Neural cell (in vitro differentiated cells): ENCODE measurements around the gene UBE2V1. TPM values are rescaled to one million over a fixed set of nuclear protein-coding genes. Genes with fewer than 3 reads are reported as not detected.
"Not testable (repeated sequence)": the region's sequence is repeated elsewhere in the genome, so short reads cannot be mapped to it uniquely, and the experiment has no call there.

Source experiments
- H2AFZ ChIP-seq: fragments of 200-600, 300-800 bp; sonication (generic), shearing (Covaris generic); 2 replicates; pipeline ENCODE4 v1.6.0; 2014; ENCODE audit warnings: low read depth, mild to moderate bottlenecking, antibody characterized with exemption, low read length, moderate library complexity
- H3F3A ChIP-seq: fragments of 200-600 bp; shearing (Covaris generic); 2 replicates; pipeline ENCODE4 v1.6.1; 2016; ENCODE audit warnings: mild to moderate bottlenecking, moderate library complexity, mixed read lengths, antibody characterized with exemption, low read length; ENCODE audit not compliant: insufficient read depth, poor library complexity, severe bottlenecking
- H3K27ac ChIP-seq: fragments of 200-600, 300-800 bp; sonication (generic), shearing (Covaris generic); 2 replicates; pipeline ENCODE4 v1.5.1; 2014; ENCODE audit warnings: mild to moderate bottlenecking, low read length, moderate library complexity
- H3K27me3 ChIP-seq: fragments of 300-800, 200-600 bp; sonication (generic), shearing (Covaris generic); 2 replicates; pipeline ENCODE4 v1.6.0; 2014; ENCODE audit warnings: mild to moderate bottlenecking, low read depth, low read length, moderate library complexity; ENCODE audit not compliant: insufficient read depth
- H3K36me3 ChIP-seq: fragments of 300-800, 200-600 bp; sonication (generic), shearing (Covaris generic); 2 replicates; pipeline ENCODE4 v1.5.1; 2014; ENCODE audit warnings: mild to moderate bottlenecking, antibody characterized with exemption, low read length, moderate library complexity; ENCODE audit not compliant: insufficient read depth
- H3K4me2 ChIP-seq: fragments of 300-800, 200-600 bp; sonication (generic), shearing (Covaris generic); 2 replicates; pipeline ENCODE4 v1.6.0; 2014; ENCODE audit warnings: mild to moderate bottlenecking, low read length
- H3K4me3 ChIP-seq: fragments of 300-800, 200-600 bp; sonication (generic), shearing (Covaris generic); 2 replicates; pipeline ENCODE4 v1.5.1; 2014; ENCODE audit warnings: mild to moderate bottlenecking, low read length, moderate library complexity
- H3K79me2 ChIP-seq: fragments of 200-600 bp; shearing (Covaris generic); replicated peaks from 2 replicates; pipeline ENCODE4 v1.6.0; 2014; ENCODE audit warnings: mild to moderate bottlenecking, low read length, moderate library complexity; ENCODE audit not compliant: insufficient read depth
- H3K9ac ChIP-seq: fragments of 300-800, 200-600 bp; sonication (generic), shearing (Covaris generic); 2 replicates; pipeline ENCODE4 v1.6.1; 2016; ENCODE audit warnings: mild to moderate bottlenecking, low read length, mixed read lengths
- H3K9me2 ChIP-seq: fragments of 200-600 bp; shearing (Covaris generic); 2 replicates; pipeline ENCODE4 v1.6.1; 2016; ENCODE audit warnings: mild to moderate bottlenecking, low read length, mixed read lengths; ENCODE audit not compliant: insufficient read depth
- H3K9me3 ChIP-seq: fragments of 200-600, 300-800 bp; sonication (generic), shearing (Covaris generic); 2 replicates; pipeline ENCODE4 v1.6.1; 2016; ENCODE audit warnings: mild to moderate bottlenecking, mixed run types, low read length, moderate library complexity, mixed read lengths
- H4K20me1 ChIP-seq: fragments of 200-600 bp; shearing (Covaris generic); 2 replicates; pipeline ENCODE4 v1.6.1; 2016; ENCODE audit warnings: mild to moderate bottlenecking, mixed run types; ENCODE audit not compliant: insufficient read depth
- CTCF ChIP-seq: fragments of 450-650 bp; IDR thresholded peaks from 2 replicates; pipeline ENCODE4 v1.5.1; 2014; ENCODE audit warnings: antibody characterized with exemption, mild to moderate bottlenecking, moderate library complexity; ENCODE audit not compliant: poor library complexity, severe bottlenecking
- EP300 ChIP-seq: fragments of 450-650 bp; conservative IDR thresholded peaks from 2 replicates; pipeline ENCODE4 v1.6.1; 2014; ENCODE audit warnings: antibody characterized with exemption, mild to moderate bottlenecking, moderate library complexity; ENCODE audit not compliant: poor library complexity, severe bottlenecking
- EZH2 ChIP-seq: fragments of 200-600, 300-800 bp; shearing (Covaris generic), sonication (generic); IDR thresholded peaks from 2 replicates; pipeline ENCODE4 v1.6.1; 2014; ENCODE audit warnings: antibody characterized with exemption, low read length, borderline replicate concordance, mild to moderate bottlenecking; ENCODE audit not compliant: insufficient read depth, poor library complexity, severe bottlenecking
- MXI1 ChIP-seq: fragments of 450-650 bp; conservative IDR thresholded peaks from 2 replicates; pipeline ENCODE4 v1.6.1; 2014; ENCODE audit warnings: antibody characterized with exemption, mild to moderate bottlenecking; ENCODE audit not compliant: poor library complexity, severe bottlenecking
- POLR2AphosphoS5 ChIP-seq: IDR thresholded peaks from 2 replicates; pipeline ENCODE4 v1.6.1; 2012
- RAD21 ChIP-seq: fragments of 450-650 bp; conservative IDR thresholded peaks from 2 replicates; pipeline ENCODE4 v1.6.1; 2014; ENCODE audit warnings: antibody characterized with exemption, mild to moderate bottlenecking, moderate library complexity
- REST ChIP-seq: IDR thresholded peaks from 2 replicates; pipeline ENCODE4 v1.6.1; 2012; ENCODE audit warnings: borderline replicate concordance
- SMC3 ChIP-seq: fragments of 450-650 bp; conservative IDR thresholded peaks from 2 replicates; pipeline ENCODE4 v1.6.1; 2014; ENCODE audit warnings: antibody characterized with exemption, mild to moderate bottlenecking, moderate library complexity; ENCODE audit not compliant: poor library complexity
- TAF1 ChIP-seq: IDR thresholded peaks from 2 replicates; pipeline ENCODE4 v1.6.1; 2012; ENCODE audit warnings: low read depth
- polyA plus RNA-seq: library from polyadenylated mRNA; depleted of rRNA; stranded (reverse); fragments of >200 nt; gene quantifications from 2 replicates; pipeline ENCODE4 v1.2.3, GENCODE V29; 2014

UBE2V1 gene
- polyA plus RNA-seq, 1 donor from 2014 or later: 34.4 TPM

- Histone ChIP-seq H3K9me2 (no peaks in the 10 kb centered on the region), H3K4me3 (no peak overlapping the region), H3K27me3 (no peaks in the 10 kb centered on the region), H3K4me2 (no peak overlapping the region), H4K20me1 (no peaks in the 10 kb centered on the region), H3K27ac (no peak overlapping the region), H3K9me3 (no peaks in the 10 kb centered on the region), H3F3A (no peaks in the 10 kb centered on the region), H3K36me3 (no peaks in the 10 kb centered on the region), H3K9ac (no peak overlapping the region), H2AFZ (no peak overlapping the region), H3K79me2 (no peaks in the 10 kb centered on the region)
- TF ChIP-seq EP300 (no peak), TAF1 (no peak), SMC3 (no peak), EZH2 (no peak), POLR2AphosphoS5 (no peak)
Observed at GRCh38 chr20:50065325-50065615, 47.7 kb downstream of the UBE2V1 start.

- H3K27ac ChIP-seq, H3K4me3 ChIP-seq, H3K9me2 ChIP-seq, H3K9ac ChIP-seq, H3K27me3 ChIP-seq, H3F3A ChIP-seq, H3K36me3 ChIP-seq, H3K4me2 ChIP-seq, H4K20me1 ChIP-seq, H3K79me2 ChIP-seq, H2AFZ ChIP-seq, H3K9me3 ChIP-seq: not testable (repeated sequence)
Observed at GRCh38 chr20:50063763-50064162, 49.2 kb downstream of the UBE2V1 start.

GRCh38 chr20:50062006-50062838 is 50.7 kb downstream of the UBE2V1 start:
- H2AFZ ChIP-seq: no peak overlapping the region
- no peak overlapping the region for H3K4me2 ChIP-seq
- no peaks in the 10 kb centered on the region for H3K9me3 ChIP-seq
- TF ChIP-seq MXI1 (no peak), EP300 (no peak), SMC3 (no peak), TAF1 (no peak), CTCF (no peak), EZH2 (no peak), POLR2AphosphoS5 (no peak), REST (no peak), RAD21 (no peak)
- no peak overlapping the region for H3K27ac ChIP-seq
- H4K20me1 ChIP-seq: no peaks in the 10 kb centered on the region
- no peak overlapping the region for H3K9ac ChIP-seq
- no peaks in the 10 kb centered on the region for H3K27me3 ChIP-seq
- H3F3A ChIP-seq: no peaks in the 10 kb centered on the region
- H3K79me2 ChIP-seq: no peaks in the 10 kb centered on the region
- H3K9me2 ChIP-seq: no peaks in the 10 kb centered on the region
- no peak overlapping the region for H3K4me3 ChIP-seq
- H3K36me3 ChIP-seq: no peaks in the 10 kb centered on the region
